ENCODE measurements around the gene CSMD2.

- TF ChIP-seq CTCF (conservative IDR thresholded peaks at IDR 0.05; ENCODE audit: low read length) (no peak), EZH2phosphoT487 (IDR thresholded peaks at IDR 0.05; ENCODE audit: borderline replicate concordance) (no peak)
Measured at GRCh38 chr1:33680281-33680840, 484.7 kb downstream of the CSMD2 start.
